GM12878 (cell line): ENCODE data around the gene CFAP61. TPM values are rescaled to one million over a fixed set of nuclear protein-coding genes. Genes with fewer than 3 reads are reported as not detected.

Experiments used
- ATAC-seq: fragments of 200-7000 bp; cut with Tn5 transposase; 3 replicates; pipeline ENCODE4 v1.9.1; 2020; ENCODE audit warnings: mild to moderate bottlenecking, moderate library complexity
- BruUV-seq: library from RNA; stranded (reverse); fragments of 400-500 nt; replicated peaks from 2 replicates; lab custom pipeline; 2021; lab: Mats Ljungman, UMichigan
- CTCF ChIA-PET: fragments of 300-600 bp; sonication (Branson Sonifier 250); formaldehyde crosslinking; extraction: SDS; loops from one replicate; lab custom pipeline; 2021; ENCODE audit warnings: inconsistent platforms; lab: Yijun Ruan, JAX
- POLR2A ChIA-PET: fragments of 350-600 bp; formaldehyde crosslinking; extraction: SDS; loops from one replicate; lab custom pipeline; 2021; ENCODE audit warnings: inconsistent platforms; lab: Charles Lee
- RAD21 ChIA-PET: fragments of 300-600 bp; sonication (Branson Sonifier 250); formaldehyde crosslinking; loops from one replicate; lab custom pipeline; 2023; ENCODE audit warnings: antibody characterized with exemption; ENCODE audit not compliant: unreplicated experiment; lab: Charles Lee
- SMC1A ChIA-PET: fragments of 300-600 bp; sonication (Branson Sonifier 250); formaldehyde crosslinking; loops from one replicate; lab custom pipeline; 2023; ENCODE audit not compliant: unreplicated experiment, uncharacterized antibody; lab: Charles Lee
- DNase-seq: peaks from one replicate; pipeline ENCODE4 v3.0.0-alpha.2; 2011; ENCODE audit warnings: low read depth, low spot score
- FAIRE-seq: peaks from 3 replicates; lab custom pipeline; 2011; peaks lifted over from hg19 to GRCh38; lab: Jason Lieb, UNC
- H2AFZ ChIP-seq: 2 replicates; pipeline ENCODE4 v1.6.0; 2011; ENCODE audit warnings: low read depth, low read length, control low read depth; ENCODE audit not compliant: control insufficient read depth
- H3K27ac ChIP-seq: 2 replicates; pipeline ENCODE4 v1.5.1; 2011; ENCODE audit warnings: control low read depth; ENCODE audit not compliant: control insufficient read depth, insufficient read depth
- H3K27me3 ChIP-seq, 2 experiments: replicated peaks in 1 of 2; 2 replicates each; pipeline versions ENCODE4 v1.6.0 to v1.6.1; 2011; ENCODE audit warnings: low read length in 1 of 2; ENCODE audit not compliant: control insufficient read depth in 2 of 2, insufficient read depth in 2 of 2
- H3K36me3 ChIP-seq, 2 experiments: 2 replicates each; pipeline ENCODE4 v1.5.1; 2011; ENCODE audit warnings: low read length in 1 of 2; ENCODE audit not compliant: control insufficient read depth in 2 of 2, insufficient read depth in 2 of 2
- H3K4me1 ChIP-seq: 2 replicates; pipeline ENCODE4 v1.6.1; 2011; ENCODE audit warnings: mild to moderate bottlenecking, low read length, moderate library complexity, mixed read lengths; ENCODE audit not compliant: control insufficient read depth, insufficient read depth
- H3K4me2 ChIP-seq: 2 replicates; pipeline ENCODE4 v1.6.0; 2011; ENCODE audit warnings: control low read depth; ENCODE audit not compliant: control insufficient read depth, insufficient read depth
- H3K4me3 ChIP-seq: fragments of 200-600 bp; sonication (generic); 2 replicates; pipeline ENCODE4 v1.5.1; 2016
- H3K79me2 ChIP-seq: 2 replicates; pipeline ENCODE4 v1.6.0; 2011; ENCODE audit warnings: low read length; ENCODE audit not compliant: control insufficient read depth, insufficient read depth
- H3K9ac ChIP-seq: 2 replicates; pipeline ENCODE4 v1.8.0; 2011; ENCODE audit warnings: low read length, control low read depth, mixed read lengths; ENCODE audit not compliant: control insufficient read depth, insufficient read depth
- H3K9me3 ChIP-seq: replicated peaks from 3 replicates; pipeline ENCODE4 v1.5.1; 2011; ENCODE audit warnings: mild to moderate bottlenecking, low read length; ENCODE audit not compliant: control insufficient read depth, insufficient read depth
- H4K20me1 ChIP-seq: 2 replicates; pipeline ENCODE4 v1.6.0; 2011; ENCODE audit not compliant: control insufficient read depth, insufficient read depth
- BCL3 ChIP-seq: IDR thresholded peaks from 2 replicates; pipeline ENCODE4 v1.6.1; 2011; ENCODE audit warnings: borderline replicate concordance, low read depth, mild to moderate bottlenecking, moderate library complexity, low read length; ENCODE audit not compliant: insufficient read depth, poor library complexity, severe bottlenecking
- CBX5 ChIP-seq: sonication (generic); IDR thresholded peaks from 2 replicates; pipeline ENCODE4 v1.6.1; 2016; ENCODE audit warnings: low read depth, moderate library complexity, mild to moderate bottlenecking, inconsistent platforms
- CHD2 ChIP-seq: IDR thresholded peaks from 2 replicates; pipeline ENCODE4 v1.6.1; 2011; ENCODE audit warnings: low read depth, low read length, improper control_type of control experiment, borderline replicate concordance
- DPF2 ChIP-seq: fragments of 450-650 bp; IDR thresholded peaks from 2 replicates; pipeline ENCODE4 v1.6.1; 2017; ENCODE audit warnings: mild to moderate bottlenecking
- ELK1 ChIP-seq: IDR thresholded peaks from 2 replicates; pipeline ENCODE4 v1.6.1; 2012; ENCODE audit warnings: low read depth, low read length, improper control_type of control experiment
- ETV6 ChIP-seq, 2 experiments: fragments of 450-650 bp in 1 of 2; IDR thresholded peaks in 1 of 2; conservative IDR thresholded peaks in 1 of 2; 2 replicates each; pipeline ENCODE4 v1.6.1; 2014; ENCODE audit warnings: antibody characterized with exemption in 1 of 2, borderline replicate concordance in 1 of 2, low read depth in 1 of 2, mild to moderate bottlenecking in 1 of 2, moderate library complexity in 1 of 2
- FOS ChIP-seq: IDR thresholded peaks from 3 replicates; pipeline ENCODE4 v1.6.1; 2011; ENCODE audit warnings: borderline replicate concordance; ENCODE audit not compliant: insufficient read length; ENCODE audit errors: extremely low read depth
- MEF2B ChIP-seq: fragments of 450-650 bp; IDR thresholded peaks from 2 replicates; pipeline ENCODE4 v1.6.1; 2018; ENCODE audit warnings: mild to moderate bottlenecking, moderate library complexity; ENCODE audit not compliant: partially characterized antibody, poor library complexity, severe bottlenecking
- MXI1 ChIP-seq: fragments of 150-350 bp; IDR thresholded peaks from 2 replicates; pipeline ENCODE4 v1.6.1; 2011; ENCODE audit warnings: low read depth, mild to moderate bottlenecking, inconsistent platforms, low read length, improper control_type of control experiment
- POU2F2 ChIP-seq: IDR thresholded peaks from 3 replicates; pipeline ENCODE4 v1.6.1; 2011; ENCODE audit warnings: low read depth, mild to moderate bottlenecking, low read length, borderline replicate concordance
- SIN3A ChIP-seq: IDR thresholded peaks from 2 replicates; pipeline ENCODE4 v1.6.1; 2012; ENCODE audit warnings: low read depth, low read length, improper control_type of control experiment
- SKIL ChIP-seq: fragments of 450-650 bp; IDR thresholded peaks from 2 replicates; pipeline ENCODE4 v1.6.1; 2017; ENCODE audit warnings: mild to moderate bottlenecking, low read depth, inconsistent platforms; ENCODE audit not compliant: poor library complexity, severe bottlenecking
- SREBF1 ChIP-seq: IDR thresholded peaks from 2 replicates; pipeline ENCODE4 v1.6.1; 2012; ENCODE audit warnings: mild to moderate bottlenecking, low read length
- ZBTB33 ChIP-seq: fragments of 450-650 bp; IDR thresholded peaks from 2 replicates; pipeline ENCODE4 v1.6.1; 2017; ENCODE audit warnings: mild to moderate bottlenecking
- ZNF217 ChIP-seq: fragments of 450-650 bp; IDR thresholded peaks from 2 replicates; pipeline ENCODE4 v1.6.1; 2017; ENCODE audit warnings: antibody characterized with exemption, mild to moderate bottlenecking
- WGBS: methylation state at CpG from one replicate; pipeline ENCODE4 v1.1.6; 2016; ENCODE audit warnings: low lambda C conversion rate; ENCODE audit not compliant: insufficient replicate concordance, insufficient coverage; ENCODE audit errors: missing lambda C conversion rate; 5-methylcytosine and 5-hydroxymethylcytosine counted together
- in situ Hi-C: fragments of 300-500 bp; cut with MboI; formaldehyde crosslinking; loops from 9 replicates; pipeline ENCODE4 v1.14.3; 2018; ENCODE audit warnings: mixed read lengths
- intact Hi-C: fragments of 100-400 bp; cut with micrococcal nuclease; formaldehyde crosslinking; loops from one replicate; pipeline ENCODE4 v1.14.2; 2022; ENCODE audit not compliant: unreplicated experiment
- polyA plus RNA-seq, 11 experiments: library from polyadenylated mRNA; depleted of rRNA in 4 of 11; unstranded in 6 of 11; stranded (reverse) in 5 of 11; fragments of >200 nt; fragmentation: Nextera tagmentation in 4 of 11; fragmentation: Illumina TruSeq in 1 of 11; extraction: Ambion mirVana in 4 of 11; extraction: Trizol in 1 of 11; gene quantifications; 1 replicate in 1 of 11; 2 replicates in 10 of 11; pipeline versions ENCODE4 v1.2.1 to v1.2.3, GENCODE V29; 2011 to 2016; ENCODE audit warnings: inconsistent platforms in 2 of 11, missing spikeins in 2 of 11, low read depth in 1 of 11
- total RNA-seq, 4 experiments: library from RNA; depleted of rRNA in 3 of 4; stranded (reverse); fragments of >200 nt in 3 of 4; fragmentation: Illumina TruSeq in 1 of 4; extraction: Trizol in 1 of 4; gene quantifications; 2 replicates each; pipeline versions ENCODE4 v1.2.1 to v1.2.3, GENCODE V29; 2013 to 2021

CFAP61 gene
- total and polyA plus RNA-seq, 10 of the 15 experiments (the other 5 are each of a cell fraction or from before 2014, with no cell fraction given): 0.11 to 0.41 (median 0.24) TPM; not detected in 7

- TF ChIP-seq SREBF1: no peak
These were observed 285.9 kb downstream of the CFAP61 start (continued) for GRCh38 chr20:20338133-20338730.

- Histone ChIP-seq H2AFZ (no peak overlapping the region), H3K9me3 (no peaks in the 10 kb centered on the region; the same call in 2 of the 3 replicates), H4K20me1 (no peaks in the 10 kb centered on the region), H3K4me2 (no peak overlapping the region), H3K27me3 (no peaks in the 10 kb centered on the region; a peak in 1 of 4 replicates), H3K4me1 (no peaks in the 10 kb centered on the region), H3K4me3 (no peak overlapping the region), H3K36me3 (no peaks in the 10 kb centered on the region), H3K27ac (no peak overlapping the region), H3K79me2 (no peaks in the 10 kb centered on the region), H3K9ac (no peak overlapping the region)
- no TSS peak for BruUV-seq
- RAD21 ChIA-PET: no interaction called here
- POLR2A ChIA-PET: no interaction called here
- 71% methylated on average over 10 of the region's 16 CpGs for whole genome bisulfite sequencing
- CTCF ChIA-PET: no interaction called here
- in situ Hi-C loops (no loop called here), intact Hi-C loops (no loop called here)
- no peak for FAIRE-seq
- DNase-seq: no peak
- no peak for ATAC-seq
- SMC1A ChIA-PET: interaction anchor here (0.9 kb wide), 1 partner anchor 23 kb away, joined by 3 read pairs; no protein-coding TSS in a partner anchor
- no peak for TF ChIP-seq ELK1
- no peak for TF ChIP-seq FOS
- no peak for TF ChIP-seq CHD2
- TF ChIP-seq DPF2: no peak
- no peak for TF ChIP-seq CBX5
- no peak for TF ChIP-seq SIN3A
- TF ChIP-seq MXI1: no peak
- no peak for TF ChIP-seq BCL3
- no peak for TF ChIP-seq ETV6 (conservative IDR thresholded peaks at IDR 0.05 in 1 of 2, IDR thresholded peaks at IDR 0.05 in 1 of 2; ENCODE audit: borderline replicate concordance in 1 of 2, low read depth in 1 of 2)
- TF ChIP-seq ZNF217: no peak
- no peak for TF ChIP-seq ZBTB33
- TF ChIP-seq POU2F2: no peak
- TF ChIP-seq SKIL: no peak
- no peak for TF ChIP-seq MEF2B
These were observed 288.1 kb downstream of the CFAP61 start for GRCh38 chr20:20340443-20340842.
